H1 (cell line): Measurements from ENCODE around the gene FITM2.

ENCODE experiments used
- CTCF ChIP-seq, 3 experiments: IDR thresholded peaks; 1 replicate in 2 of 3; 2 replicates in 1 of 3; pipeline versions ENCODE4 v1.5.1 to v1.6.1; 2011; ENCODE audit warnings: low read length in 3 of 3, mild to moderate bottlenecking in 3 of 3, inconsistent platforms in 2 of 3, low read depth in 1 of 3, moderate library complexity in 1 of 3; ENCODE audit not compliant: insufficient read depth in 1 of 3; ENCODE audit errors: control extremely low read depth in 1 of 3
- GABPA ChIP-seq: IDR thresholded peaks from 2 replicates; pipeline ENCODE4 v1.6.1; 2011; ENCODE audit warnings: mild to moderate bottlenecking, low read length, moderate library complexity, borderline replicate concordance; ENCODE audit not compliant: insufficient read depth
- POLR2A ChIP-seq, 2 experiments: IDR thresholded peaks; 1 replicate in 1 of 2; 2 replicates in 1 of 2; pipeline ENCODE4 v1.6.1; 2011; ENCODE audit warnings: low read depth in 2 of 2, low read length in 2 of 2, mild to moderate bottlenecking in 2 of 2; ENCODE audit errors: control extremely low read depth in 1 of 2
- POLR2AphosphoS5 ChIP-seq: IDR thresholded peaks from 2 replicates; pipeline ENCODE4 v1.6.1; 2011; ENCODE audit warnings: low read depth, low read length
- SUZ12 ChIP-seq: fragments of 200-600 bp; sonication (generic); IDR thresholded peaks from 2 replicates; pipeline ENCODE4 v1.6.1; 2012; ENCODE audit warnings: mild to moderate bottlenecking, inconsistent platforms, low read length, moderate library complexity, mixed read lengths

DNA sequence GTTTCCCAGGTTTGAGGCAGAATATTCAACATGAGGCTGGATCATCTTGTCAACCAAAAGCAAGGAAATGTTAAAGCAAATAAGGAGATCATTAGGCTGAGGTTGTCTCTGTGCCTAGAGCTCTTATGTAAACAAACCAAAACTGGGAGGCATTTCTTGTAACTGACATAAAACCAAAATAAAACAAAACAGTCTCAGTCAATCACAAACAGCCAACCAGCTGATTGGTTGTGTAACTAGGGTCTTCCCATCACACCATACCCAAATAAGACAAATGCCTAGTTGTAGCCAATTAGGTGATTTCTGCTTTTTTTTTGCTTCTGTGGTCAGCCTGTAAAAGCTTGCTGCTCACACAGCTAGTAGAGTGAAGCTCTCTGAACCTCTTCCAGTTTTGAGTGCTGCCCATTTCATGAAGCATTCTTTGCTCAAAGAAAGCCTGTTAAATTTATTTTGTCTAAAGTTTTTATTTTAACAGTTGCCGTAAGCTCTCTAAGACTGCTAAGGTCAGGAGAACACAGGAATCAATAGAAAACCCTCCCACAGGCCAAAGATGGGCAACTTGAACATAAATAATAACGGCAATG lies 8.9 kb upstream of the FITM2 start:
- no peak for TF ChIP-seq CTCF (IDR thresholded peaks at IDR 0.05; ENCODE audit: control extremely low read depth in 1 of 3, insufficient read depth in 1 of 3, low read depth in 1 of 3, low read length in 3 of 3)
- no peak for TF ChIP-seq POLR2A (IDR thresholded peaks at IDR 0.05; ENCODE audit: control extremely low read depth in 1 of 2, low read depth in 2 of 2, low read length in 2 of 2)
- TF ChIP-seq SUZ12: no peak
- no peak for TF ChIP-seq GABPA
- no peak for TF ChIP-seq POLR2AphosphoS5
